NCI-H1417 treated with DMSO at 0.1 percent for 48 hours (cell line): ENCODE results near the gene PTPN14.
"Not testable (repeated sequence)": the region's sequence is repeated elsewhere in the genome, so short reads cannot be mapped to it uniquely, and the experiment has no call there.

ENCODE experiments used
- DNase-seq: peaks from one replicate; lab custom pipeline; 2025; lab: John Stamatoyannopoulos, UW

Gene PTPN14

GRCh38 chr1:214541693-214542092, 9.7 kb downstream of the PTPN14 start:
- no peak for DNase-seq

GRCh38 chr1:214541206-214541605, 10.2 kb downstream of the PTPN14 start:
- DNase-seq = no peak

- DNase-seq = peak; percentile 67
Observed at GRCh38 chr1:214540324-214540723, 11.1 kb downstream of the PTPN14 start.

- DNase-seq = no peak
Observed at GRCh38 chr1:214538496-214538895, 12.9 kb downstream of the PTPN14 start.

- no peak for DNase-seq
Observed at GRCh38 chr1:214537872-214538473, 13.4 kb downstream of the PTPN14 start.

DNA sequence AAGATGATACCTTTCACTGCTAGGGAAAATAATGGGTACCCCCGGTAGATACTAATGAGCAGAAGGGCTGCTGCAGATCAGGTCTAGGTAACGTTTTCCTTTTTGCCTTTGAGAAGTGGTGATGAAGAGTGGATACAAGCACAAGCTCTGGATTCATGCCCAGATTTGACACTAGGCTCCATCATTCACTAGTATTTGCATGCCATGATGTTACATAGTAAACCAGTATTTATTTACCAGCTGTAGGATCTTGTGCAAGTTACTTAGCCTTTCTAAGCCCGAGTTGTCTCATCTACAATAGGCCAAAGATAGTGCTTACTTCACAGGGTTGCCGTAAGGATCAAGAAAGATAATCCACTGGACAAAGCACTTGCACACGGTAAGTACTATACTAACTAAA, 14.2 kb downstream of the PTPN14 start:
- no peak for DNase-seq

- DNase-seq = no peak
Observed at GRCh38 chr1:214532070-214532469, 19.3 kb downstream of the PTPN14 start.

DNA sequence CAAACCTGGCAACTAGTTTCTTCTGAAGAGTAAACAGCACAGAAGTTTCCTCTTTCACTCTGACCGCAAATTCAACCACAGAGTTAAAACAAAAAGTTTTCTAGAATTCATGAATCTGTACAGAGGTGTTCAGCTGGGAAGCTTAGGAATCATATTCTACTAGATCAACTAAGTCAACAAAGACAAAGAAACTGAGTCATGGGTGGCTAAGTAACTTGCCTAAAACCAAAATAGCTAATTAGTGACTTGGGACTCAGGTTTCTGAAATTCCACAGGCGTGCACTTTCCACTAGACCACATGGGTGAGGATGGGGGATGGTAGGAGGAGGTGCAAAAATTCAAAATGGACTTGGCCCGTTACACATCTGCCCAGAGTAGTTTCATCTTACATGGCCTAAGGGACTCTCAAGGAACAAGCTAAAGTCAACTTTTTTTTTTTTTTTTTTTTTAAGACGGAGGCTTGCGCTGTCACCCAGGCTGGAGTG, 25.8 kb downstream of the PTPN14 start:
- no peak for DNase-seq

DNA sequence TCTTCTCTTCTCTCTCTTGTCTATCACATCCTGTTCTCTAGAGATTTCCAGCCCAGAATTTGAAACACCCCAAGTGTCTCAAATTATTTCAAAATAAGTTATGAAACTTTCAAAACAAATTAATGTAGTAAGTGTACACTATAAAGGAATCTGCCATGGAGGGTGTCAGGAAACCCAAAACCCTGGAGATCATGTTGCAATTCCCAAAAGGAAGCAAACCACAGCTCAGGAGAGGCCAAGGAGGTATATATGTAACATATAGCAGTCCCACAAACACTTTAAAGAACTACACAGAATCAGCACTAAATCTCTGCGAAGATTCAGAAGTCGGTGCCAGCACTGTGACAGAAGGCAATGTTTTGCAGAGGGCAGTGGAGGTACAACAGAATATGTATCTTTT, 26.6 kb downstream of the PTPN14 start:
- DNase-seq = no peak

DNA sequence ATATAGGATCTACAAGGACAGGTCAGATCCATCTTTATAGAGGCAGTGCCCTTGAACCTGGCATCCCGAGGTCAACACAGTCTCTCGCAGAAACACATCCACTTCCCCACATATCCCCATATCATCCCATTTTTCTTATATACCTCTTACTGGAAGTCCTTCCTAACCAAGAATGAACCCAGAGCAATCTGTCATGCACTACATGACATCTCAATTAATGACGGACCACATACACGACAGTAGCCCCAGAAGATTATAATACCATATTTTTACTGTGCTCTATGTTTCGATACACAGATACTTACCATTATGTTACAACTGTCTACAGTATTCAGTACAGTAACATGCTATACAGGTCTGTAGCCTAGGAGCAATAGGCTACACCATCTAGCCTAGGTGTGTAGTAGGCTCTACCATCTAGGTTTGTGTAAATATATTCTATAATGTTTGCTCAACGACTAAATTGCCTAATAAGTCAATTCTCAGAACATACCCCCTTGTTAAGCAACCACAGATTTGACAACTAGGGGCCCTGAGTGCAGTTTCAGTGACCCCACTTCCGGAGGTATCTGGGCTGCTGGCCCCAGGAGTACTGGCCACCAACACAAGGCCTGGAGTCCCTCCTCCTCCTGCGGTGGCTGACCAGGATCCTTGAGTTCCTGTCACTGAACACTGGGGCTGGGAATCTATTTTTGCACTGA, 28.1 kb downstream of the PTPN14 start:
- no peak for DNase-seq

- not testable (repeated sequence) for DNase-seq
Observed at GRCh38 chr1:214521458-214521857, 29.9 kb downstream of the PTPN14 start.

DNA sequence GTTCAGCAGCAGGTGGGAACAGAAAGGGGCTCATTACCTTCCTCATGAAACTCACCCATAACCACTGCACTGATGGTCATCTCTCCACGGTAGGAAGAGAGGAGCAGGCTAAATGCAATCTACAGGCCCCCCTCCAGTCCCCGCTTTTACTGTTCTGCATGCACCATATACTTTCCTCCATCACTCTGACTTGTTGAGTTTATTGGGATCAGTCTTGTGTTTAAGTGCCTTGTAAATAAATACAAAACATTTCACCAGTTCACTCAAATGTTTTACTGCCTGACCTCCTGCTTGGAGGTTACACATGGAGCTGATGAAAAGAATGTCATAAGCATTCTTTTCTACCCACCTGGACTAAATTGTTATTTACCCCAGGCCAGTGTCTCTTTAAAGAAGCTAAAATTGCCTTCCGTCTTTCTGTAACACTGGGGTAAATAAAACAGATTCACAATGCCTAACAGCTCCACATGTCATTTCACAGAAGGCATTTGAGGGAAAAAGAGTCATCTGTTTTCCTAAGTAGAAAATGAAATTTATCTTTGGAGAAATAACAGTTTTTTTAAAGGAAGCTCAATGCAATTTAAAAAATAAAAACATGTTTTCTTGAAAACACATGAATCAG, 30.7 kb downstream of the PTPN14 start:
- DNase-seq = no peak

DNA sequence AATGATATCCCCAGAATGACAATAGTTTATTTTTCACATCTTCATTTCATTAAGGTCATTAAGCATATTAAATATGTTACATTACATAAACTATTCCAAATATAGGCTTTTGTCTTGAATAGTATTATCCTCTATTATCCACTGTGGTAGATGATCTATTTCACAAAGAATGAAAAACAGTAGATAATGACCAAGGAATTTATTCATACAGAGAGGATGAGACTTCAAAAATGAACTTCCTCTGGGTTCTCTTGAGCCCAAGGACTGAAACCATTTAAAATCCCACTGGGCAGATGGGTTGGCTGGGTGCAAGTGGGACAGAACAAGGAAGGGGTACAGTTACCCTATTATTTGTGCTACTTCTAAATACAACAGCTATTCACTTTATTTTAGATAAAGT, 33.0 kb downstream of the PTPN14 start:
- DNase-seq = no peak

GRCh38 chr1:214516434-214517326, 34.7 kb downstream of the PTPN14 start:
- DNase-seq = no peak

DNA sequence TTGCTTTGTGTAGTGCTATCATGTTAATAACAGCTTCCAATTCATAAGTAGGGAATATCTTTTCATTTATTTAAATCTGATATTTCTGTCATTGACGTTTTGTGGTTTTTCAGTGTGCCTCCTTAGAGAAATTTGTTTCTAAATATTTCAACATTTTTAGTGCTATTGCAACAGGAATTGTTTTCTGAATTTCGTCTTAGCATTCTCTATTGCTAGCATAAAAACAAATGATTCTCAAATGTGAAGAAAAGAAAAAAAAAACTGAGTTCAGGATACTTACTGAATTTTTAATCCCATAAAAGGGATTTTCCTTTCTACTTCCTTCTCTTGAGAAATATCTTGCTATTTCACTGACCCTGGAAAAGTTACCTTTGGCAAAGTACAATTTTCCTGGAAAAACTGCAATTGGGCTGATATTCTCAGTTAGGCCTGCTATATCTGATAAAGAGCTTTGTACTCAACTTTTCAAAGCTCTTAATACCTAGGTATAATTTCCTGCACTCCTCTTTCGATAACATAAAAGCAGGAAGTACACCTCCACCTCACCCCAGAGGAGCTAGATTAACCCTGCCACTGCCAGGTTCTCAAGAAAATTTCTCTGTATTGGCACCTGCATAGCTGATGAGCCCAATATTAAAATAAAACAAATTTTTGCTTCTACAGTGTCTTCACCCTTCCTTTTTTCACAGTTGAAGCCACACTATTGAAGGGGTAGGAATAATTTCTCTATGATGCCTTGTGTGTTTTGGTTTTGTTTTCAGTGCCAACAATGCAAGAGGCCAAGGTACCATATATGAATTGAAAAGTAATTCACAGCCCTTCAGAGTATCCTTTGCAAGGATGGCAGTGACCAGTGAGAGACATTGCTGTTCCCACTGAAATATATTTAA, 35.6 kb downstream of the PTPN14 start:
- no peak for DNase-seq

DNA sequence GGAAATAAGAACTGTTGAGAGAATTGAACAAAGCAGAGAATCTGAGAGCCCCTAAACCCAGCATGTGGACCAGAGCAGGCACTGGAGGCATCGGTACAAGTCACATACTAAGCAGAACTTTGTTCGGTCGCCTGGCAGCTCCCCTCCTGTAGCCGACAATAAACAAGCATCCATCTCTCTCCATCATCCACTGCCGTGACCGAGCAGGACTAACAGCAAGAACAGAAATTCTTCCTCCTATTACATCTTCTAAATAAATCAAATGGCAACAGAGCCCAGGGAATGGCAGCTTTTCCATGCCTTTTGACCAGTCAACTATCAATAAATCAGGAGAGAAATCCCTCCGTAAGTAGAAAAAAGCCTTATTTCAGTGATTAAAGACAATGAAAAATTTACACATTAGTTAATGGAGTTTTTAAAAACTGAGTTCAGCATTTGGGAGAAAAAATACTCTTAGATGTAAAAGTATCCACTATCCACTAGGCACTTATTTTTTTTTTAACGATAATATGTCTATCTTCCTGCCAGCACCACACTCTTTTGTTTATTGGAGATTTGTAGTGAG, 36.5 kb downstream of the PTPN14 start:
- DNase-seq = no peak

GRCh38 chr1:214514032-214514818, 37.2 kb downstream of the PTPN14 start:
- peak; percentile 21 for DNase-seq

DNA sequence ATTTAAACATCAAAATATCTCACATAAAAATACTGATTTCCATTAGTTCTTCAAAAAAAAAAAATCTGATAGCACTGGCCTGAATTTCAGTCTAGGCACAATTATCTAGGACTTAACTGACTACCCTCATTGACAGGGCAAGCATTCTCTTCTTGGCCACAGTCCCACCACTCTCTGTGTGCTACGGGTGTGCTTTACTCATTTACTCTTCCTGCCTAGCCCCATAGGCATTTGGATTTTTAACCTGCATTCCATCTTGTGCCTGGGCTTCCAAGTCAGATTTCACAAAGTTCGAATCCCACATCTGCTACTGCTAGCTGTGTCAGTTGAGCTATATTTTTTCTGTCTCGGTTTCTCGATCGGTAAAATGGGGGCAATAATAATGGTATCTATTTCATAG, 38.0 kb downstream of the PTPN14 start:
- no peak for DNase-seq

- no peak for DNase-seq
Observed at GRCh38 chr1:214511639-214511998, 39.8 kb downstream of the PTPN14 start.
